Endothelial cell (in vitro differentiated cells): ENCODE data around the gene C1orf87. TPM values are rescaled to one million over a fixed set of nuclear protein-coding genes. Genes with fewer than 3 reads are reported as not detected.

Experiments
- DNase-seq: peaks from one replicate; pipeline ENCODE4 v3.0.0; 2021; ENCODE audit warnings: low spot score
- H3K27ac Mint-ChIP-seq: one replicate; pipeline ENCODE4 v1.8.0; 2021; ENCODE audit warnings: mixed read lengths, inconsistent platforms; ENCODE audit not compliant: unreplicated experiment
- H3K27me3 Mint-ChIP-seq: one replicate; pipeline ENCODE4 v1.8.0; 2021; ENCODE audit warnings: mild to moderate bottlenecking, moderate library complexity, mixed read lengths, inconsistent platforms; ENCODE audit not compliant: unreplicated experiment
- H3K36me3 Mint-ChIP-seq: one replicate; pipeline ENCODE4 v1.8.0; 2021; ENCODE audit warnings: mild to moderate bottlenecking, low read depth, mixed read lengths, inconsistent platforms; ENCODE audit not compliant: unreplicated experiment
- H3K4me1 Mint-ChIP-seq: one replicate; pipeline ENCODE4 v1.8.0; 2021; ENCODE audit warnings: mild to moderate bottlenecking, mixed read lengths, inconsistent platforms; ENCODE audit not compliant: unreplicated experiment
- H3K4me3 Mint-ChIP-seq: one replicate; pipeline ENCODE4 v1.8.0; 2021; ENCODE audit warnings: mild to moderate bottlenecking, mixed read lengths, inconsistent platforms; ENCODE audit not compliant: unreplicated experiment
- H3K9me3 Mint-ChIP-seq: one replicate; pipeline ENCODE4 v1.8.0; 2021; ENCODE audit warnings: mixed read lengths, inconsistent platforms; ENCODE audit not compliant: unreplicated experiment
- total RNA-seq: library from RNA; stranded (reverse); fragmentation: NEBNext Ultra II Directional; extraction: Animal tissue kit (Norgen Biotek cat#: 25700); gene quantifications from one replicate; pipeline ENCODE4 v1.2.1, GENCODE V29; 2021; ENCODE audit not compliant: unreplicated experiment
- TF ChIP-seq, protein P1 (sequence below): fragments of 200-600 bp; sonication (generic); IDR thresholded peaks from one replicate; pipeline ENCODE4 v1.5.0; 2021; ENCODE audit warnings: antibody characterized with exemption; ENCODE audit not compliant: unreplicated experiment

C1orf87 gene
- total RNA-seq, 1 donor from 2014 or later: 0.23 TPM

DNA sequence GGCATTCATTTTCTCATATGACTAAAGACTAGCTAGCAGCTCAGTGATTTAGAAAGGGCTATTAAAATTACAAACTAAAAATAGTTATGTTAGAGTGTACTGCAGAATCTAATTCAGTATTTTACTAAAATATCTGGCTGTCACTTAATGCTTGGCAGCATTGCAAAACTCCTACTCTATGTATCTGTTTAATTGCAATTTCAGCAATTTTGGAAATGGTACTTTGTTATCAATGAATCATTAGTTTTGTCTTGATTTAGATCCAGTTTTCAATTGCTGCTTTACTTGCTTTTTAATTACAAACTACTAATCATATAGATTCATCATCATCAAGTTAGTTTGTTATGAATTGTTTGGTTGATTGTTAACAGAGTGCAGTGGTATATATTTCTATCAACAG lies 19.2 kb downstream of the C1orf87 start:
- no peaks in the 10 kb centered on the region for H3K36me3 Mint-ChIP-seq
- no peak overlapping the region for H3K4me3 Mint-ChIP-seq
- H3K4me1 Mint-ChIP-seq: no peaks in the 10 kb centered on the region
- no peak for DNase-seq
- no peaks in the 10 kb centered on the region for H3K9me3 Mint-ChIP-seq
- TF ChIP-seq, protein P1, sequence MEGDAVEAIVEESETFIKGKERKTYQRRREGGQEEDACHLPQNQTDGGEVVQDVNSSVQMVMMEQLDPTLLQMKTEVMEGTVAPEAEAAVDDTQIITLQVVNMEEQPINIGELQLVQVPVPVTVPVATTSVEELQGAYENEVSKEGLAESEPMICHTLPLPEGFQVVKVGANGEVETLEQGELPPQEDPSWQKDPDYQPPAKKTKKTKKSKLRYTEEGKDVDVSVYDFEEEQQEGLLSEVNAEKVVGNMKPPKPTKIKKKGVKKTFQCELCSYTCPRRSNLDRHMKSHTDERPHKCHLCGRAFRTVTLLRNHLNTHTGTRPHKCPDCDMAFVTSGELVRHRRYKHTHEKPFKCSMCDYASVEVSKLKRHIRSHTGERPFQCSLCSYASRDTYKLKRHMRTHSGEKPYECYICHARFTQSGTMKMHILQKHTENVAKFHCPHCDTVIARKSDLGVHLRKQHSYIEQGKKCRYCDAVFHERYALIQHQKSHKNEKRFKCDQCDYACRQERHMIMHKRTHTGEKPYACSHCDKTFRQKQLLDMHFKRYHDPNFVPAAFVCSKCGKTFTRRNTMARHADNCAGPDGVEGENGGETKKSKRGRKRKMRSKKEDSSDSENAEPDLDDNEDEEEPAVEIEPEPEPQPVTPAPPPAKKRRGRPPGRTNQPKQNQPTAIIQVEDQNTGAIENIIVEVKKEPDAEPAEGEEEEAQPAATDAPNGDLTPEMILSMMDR: no peak
- no peaks in the 10 kb centered on the region for H3K27me3 Mint-ChIP-seq
- no peak overlapping the region for H3K27ac Mint-ChIP-seq

DNA sequence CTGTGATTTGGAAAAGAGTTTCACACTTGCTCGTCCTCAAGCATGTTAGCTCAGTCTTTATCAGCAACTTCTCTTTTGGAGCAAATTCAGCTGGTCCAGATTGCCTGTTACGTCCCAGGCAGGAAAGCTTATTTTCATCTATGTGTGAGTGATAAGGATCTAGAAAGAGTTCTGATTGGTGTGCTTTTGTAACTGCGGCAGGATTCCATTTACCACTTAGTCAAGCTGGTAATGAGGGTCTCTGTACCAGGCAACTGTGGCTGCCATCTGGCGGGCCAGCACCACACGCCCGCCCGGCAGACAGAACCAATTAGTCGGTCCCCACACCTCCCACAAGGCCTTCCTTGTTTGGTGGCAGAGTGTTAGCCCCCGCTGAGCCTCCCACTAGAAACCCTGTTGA lies 21.0 kb downstream of the C1orf87 start:
- H3K36me3 Mint-ChIP-seq: no peaks in the 10 kb centered on the region
- H3K4me1 Mint-ChIP-seq: no peaks in the 10 kb centered on the region
- DNase-seq: no peak
- no peak overlapping the region for H3K27ac Mint-ChIP-seq
- no peak overlapping the region for H3K4me3 Mint-ChIP-seq
- TF ChIP-seq, protein P1: no peak
- H3K27me3 Mint-ChIP-seq: no peaks in the 10 kb centered on the region
- H3K9me3 Mint-ChIP-seq: no peaks in the 10 kb centered on the region

DNA sequence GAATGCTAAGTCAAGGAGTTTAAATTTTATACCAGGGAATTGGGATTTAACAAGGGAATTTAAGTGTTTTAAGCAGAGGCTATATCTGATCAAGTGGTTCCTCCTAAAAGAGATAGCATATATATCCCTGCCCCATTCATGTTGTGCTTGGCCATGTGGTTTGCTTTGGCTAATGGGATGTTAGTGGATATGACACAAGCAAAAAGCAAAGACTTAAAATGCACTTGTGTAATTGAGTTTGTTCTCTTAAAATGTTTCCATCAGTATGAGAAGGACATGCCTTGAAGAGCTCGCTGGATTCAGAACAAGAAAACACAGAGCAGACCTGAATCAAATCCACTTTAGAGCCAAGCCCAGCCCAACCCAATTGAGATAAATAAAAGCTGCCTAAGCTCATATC lies 22.4 kb downstream of the C1orf87 start:
- Mint-ChIP-seq H3K27me3 (no peaks in the 10 kb centered on the region), H3K36me3 (no peaks in the 10 kb centered on the region), H3K4me1 (no peaks in the 10 kb centered on the region), H3K9me3 (no peaks in the 10 kb centered on the region), H3K4me3 (no peak overlapping the region), H3K27ac (no peak overlapping the region)
- TF ChIP-seq, protein P1: no peak
- DNase-seq: no peak

DNA sequence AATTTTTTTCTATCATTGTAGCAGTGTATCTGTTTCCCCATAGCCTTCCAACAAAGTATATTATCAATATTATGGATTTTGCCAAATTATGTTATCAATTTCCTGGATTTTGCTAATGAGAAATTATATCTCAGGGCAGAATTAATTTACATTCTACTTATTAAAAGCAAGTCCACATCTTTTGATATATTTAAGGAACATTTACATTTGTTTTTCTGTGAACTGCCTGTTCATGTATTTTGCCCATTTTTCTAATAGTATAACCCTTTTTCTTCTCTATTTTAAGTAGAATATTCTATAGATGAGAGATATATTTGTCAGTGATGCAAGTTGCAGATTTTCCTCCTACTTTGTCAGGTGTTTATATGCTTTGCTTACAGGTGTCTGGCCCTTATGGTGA lies 24.4 kb downstream of the C1orf87 start:
- no peak for DNase-seq
- Mint-ChIP-seq H3K4me1 (no peaks in the 10 kb centered on the region), H3K4me3 (no peak overlapping the region), H3K9me3 (no peaks in the 10 kb centered on the region), H3K36me3 (no peaks in the 10 kb centered on the region), H3K27ac (no peak overlapping the region), H3K27me3 (no peaks in the 10 kb centered on the region)
- TF ChIP-seq, protein P1: no peak

DNA sequence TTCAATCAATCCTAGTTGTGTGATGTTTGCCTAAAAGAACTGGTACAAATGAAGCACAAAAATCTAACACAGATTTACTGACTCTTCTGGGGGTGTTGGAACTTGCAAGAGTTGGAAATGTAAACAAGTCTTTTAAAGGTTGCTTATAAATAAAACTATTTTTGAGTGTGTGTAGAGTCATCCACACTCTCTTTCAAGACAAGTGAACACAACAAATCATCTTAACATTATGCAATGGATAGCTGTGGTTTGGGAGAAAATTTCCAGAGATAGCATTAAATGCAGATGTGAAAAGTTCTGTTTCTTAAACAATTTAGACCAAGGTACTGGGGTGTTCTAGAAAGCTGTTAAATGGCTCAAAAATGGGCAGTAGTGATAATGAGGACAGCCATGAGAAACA lies 28.7 kb downstream of the C1orf87 start:
- no peak for DNase-seq
- Mint-ChIP-seq H3K4me1 (no peaks in the 10 kb centered on the region), H3K4me3 (no peak overlapping the region), H3K27me3 (no peaks in the 10 kb centered on the region), H3K36me3 (no peaks in the 10 kb centered on the region), H3K9me3 (no peaks in the 10 kb centered on the region), H3K27ac (no peak overlapping the region)
- TF ChIP-seq, protein P1: no peak
